K562 (cell line): ENCODE results near the gene OBSCN. TPM values are rescaled to one million over a fixed set of nuclear protein-coding genes. Genes with fewer than 3 reads are reported as not detected.

Experiments used
- ATAC-seq: fragments of 200-7000 bp; cut with Tn5 transposase; 3 replicates; pipeline ENCODE4 v1.9.1; 2020; ENCODE audit warnings: moderate library complexity
- BruUV-seq: library from RNA; stranded (reverse); fragments of 400-500 nt; replicated peaks from 2 replicates; lab custom pipeline; 2021; lab: Mats Ljungman, UMichigan
- CTCF ChIA-PET: fragments of 300-600 bp; formaldehyde crosslinking; extraction: SDS; loops from one replicate; lab custom pipeline; 2021; ENCODE audit warnings: low intra/inter-chr PET ratio; lab: Yijun Ruan, JAX
- POLR2A ChIA-PET: fragments of 300-600, 350-650 bp; sonication (Branson Sonifier 250); formaldehyde crosslinking; extraction: SDS; loops from one replicate; lab custom pipeline; 2021; ENCODE audit warnings: antibody characterized with exemption, inconsistent platforms; lab: Yijun Ruan, JAX
- DNase-seq, 4 experiments: peaks; one replicate each; pipeline versions ENCODE4 v3.0.0 to v3.0.0-alpha.2; 2011 to 2018; ENCODE audit warnings: low spot score in 3 of 4, mixed read lengths in 3 of 4; ENCODE audit errors: extremely low read depth in 1 of 4
- FAIRE-seq: peaks from 2 replicates; lab custom pipeline; 2011; peaks lifted over from hg19 to GRCh38; lab: Jason Lieb, UNC
- H2AFZ ChIP-seq: 2 replicates; pipeline ENCODE4 v1.6.0; 2011; ENCODE audit warnings: low read depth, low read length, control low read depth, inconsistent platforms
- H3K27ac ChIP-seq: fragments of 200-600 bp; 3 replicates; pipeline ENCODE4 v1.8.0; 2011; ENCODE audit warnings: low read depth, mild to moderate bottlenecking, control low read depth, inconsistent platforms, low read length, moderate library complexity, mixed read lengths; ENCODE audit errors: extremely low read depth
- H3K27me3 ChIP-seq, 2 experiments: fragments of 300-600 bp in 1 of 2; 2 replicates in 1 of 2; 3 replicates in 1 of 2; pipeline versions ENCODE4 v1.6.0 to v1.8.0; 2011; ENCODE audit warnings: inconsistent platforms in 2 of 2, low read length in 2 of 2, mild to moderate bottlenecking in 1 of 2, mixed read lengths in 1 of 2, moderate library complexity in 1 of 2; ENCODE audit not compliant: control insufficient read depth in 2 of 2, insufficient read depth in 2 of 2
- H3K36me3 ChIP-seq: fragments of 300-600 bp; 3 replicates; pipeline ENCODE4 v1.8.0; 2011; ENCODE audit warnings: mild to moderate bottlenecking, low read length, inconsistent platforms; ENCODE audit not compliant: control insufficient read depth, insufficient read depth
- H3K4me1 ChIP-seq, 2 experiments: fragments of 200-600 bp in 1 of 2; replicated peaks in 1 of 2; 2 replicates in 1 of 2; 3 replicates in 1 of 2; pipeline versions ENCODE4 v1.5.1 to v1.8.0; 2011; ENCODE audit warnings: inconsistent platforms in 2 of 2, low read length in 2 of 2, mild to moderate bottlenecking in 1 of 2, mixed read lengths in 1 of 2, moderate library complexity in 1 of 2; ENCODE audit not compliant: control insufficient read depth in 2 of 2, insufficient read depth in 2 of 2
- H3K4me2 ChIP-seq: 2 replicates; pipeline ENCODE4 v1.6.1; 2011; ENCODE audit warnings: low read length, control low read depth, inconsistent platforms, mixed read lengths; ENCODE audit not compliant: insufficient read depth
- H3K4me3 ChIP-seq: fragments of 200-600 bp; sonication (generic), shearing (Covaris generic); 2 replicates; pipeline ENCODE4 v1.5.1; 2016; ENCODE audit warnings: control low read depth, inconsistent platforms
- H3K79me2 ChIP-seq: fragments of 200-600 bp; 3 replicates; pipeline ENCODE4 v1.8.0; 2011; ENCODE audit warnings: low read length, inconsistent platforms; ENCODE audit not compliant: control insufficient read depth, insufficient read depth
- H3K9ac ChIP-seq, 2 experiments: 2 replicates each; pipeline versions ENCODE4 v1.6.0 to v1.6.1; 2011; ENCODE audit warnings: low read depth in 2 of 2, low read length in 2 of 2, control low read depth in 1 of 2, inconsistent platforms in 1 of 2, mild to moderate bottlenecking in 1 of 2, mixed read lengths in 1 of 2; ENCODE audit not compliant: insufficient read depth in 1 of 2
- H3K9me1 ChIP-seq: one replicate; pipeline ENCODE4 v1.6.0; 2011; ENCODE audit warnings: inconsistent platforms, mild to moderate bottlenecking, low read length, moderate library complexity; ENCODE audit not compliant: control insufficient read depth, insufficient read depth
- H3K9me3 ChIP-seq: replicated peaks from 2 replicates; pipeline ENCODE4 v1.5.1; 2011; ENCODE audit warnings: low read depth, low read length, inconsistent platforms; ENCODE audit not compliant: control insufficient read depth, insufficient read depth
- H4K20me1 ChIP-seq: replicated peaks from 2 replicates; pipeline ENCODE4 v1.6.1; 2011; ENCODE audit warnings: low read length, inconsistent platforms, mixed read lengths; ENCODE audit not compliant: control insufficient read depth, insufficient read depth
- KDM1A ChIP-seq, 2 experiments: fragments of 450-650 bp; IDR thresholded peaks; 2 replicates each; pipeline ENCODE4 v1.6.1; 2016; ENCODE audit warnings: mild to moderate bottlenecking in 2 of 2
- NFXL1 ChIP-seq: fragments of 450-650 bp; formaldehyde crosslinking; IDR thresholded peaks from 2 replicates; pipeline ENCODE4 v1.4.0; 2021; ENCODE audit warnings: mild to moderate bottlenecking
- SNIP1 ChIP-seq: fragments of 450-650 bp; IDR thresholded peaks from 2 replicates; pipeline ENCODE4 v1.7.1; 2017; ENCODE audit warnings: low read depth, mild to moderate bottlenecking
- ZNF121 ChIP-seq: sonication (generic); formaldehyde crosslinking; conservative IDR thresholded peaks from 2 replicates; pipeline ENCODE4 v1.8.0; 2022; ENCODE audit warnings: missing genetic modification reagents
- WGBS: fragments of 100-300 bp; shearing (Covaris generic); methylation state at CpG from one replicate; pipeline ENCODE4 v1.1.6; 2016; ENCODE audit warnings: low coverage, mixed read lengths; ENCODE audit not compliant: insufficient coverage; ENCODE audit errors: missing lambda C conversion rate; 5-methylcytosine and 5-hydroxymethylcytosine counted together
- in situ Hi-C: fragments of 300-500 bp; cut with MboI; formaldehyde crosslinking; loops from 4 replicates; pipeline ENCODE4 v1.15.0; 2018; ENCODE audit warnings: inconsistent platforms, mixed read lengths
- intact Hi-C: fragments of 100-400 bp; cut with micrococcal nuclease; formaldehyde crosslinking; loops from 2 replicates; pipeline ENCODE4 v1.14.2; 2022
- polyA plus RNA-seq, 8 experiments: library from polyadenylated mRNA; depleted of rRNA in 4 of 8; stranded (reverse) in 5 of 8; unstranded in 3 of 8; fragments of >200 nt; fragmentation: Nextera tagmentation in 2 of 8; fragmentation: Illumina TruSeq in 1 of 8; extraction: Ambion mirVana in 2 of 8; extraction: Trizol in 1 of 8; gene quantifications; 2 replicates each; pipeline versions ENCODE4 v1.2.1 to v1.2.3, GENCODE V29; 2011 to 2014; ENCODE audit warnings: inconsistent platforms in 1 of 8, missing spikeins in 1 of 8
- total RNA-seq, 7 experiments: library from RNA; depleted of rRNA in 6 of 7; stranded (reverse); fragments of >200 nt in 6 of 7; fragmentation: Illumina TruSeq in 2 of 7; extraction: Trizol in 2 of 7; gene quantifications; 2 replicates each; pipeline versions ENCODE4 v1.2.1 to v1.2.3, GENCODE V29; 2011 to 2021; ENCODE audit warnings: low replicate concordance in 1 of 7
- TF ChIP-seq, protein P1 (sequence below): sonication (generic); formaldehyde crosslinking; IDR thresholded peaks from 2 replicates; pipeline ENCODE4 v1.8.1; 2023; ENCODE audit warnings: mild to moderate bottlenecking, missing genetic modification reagents

OBSCN gene
- total and polyA plus RNA-seq, 9 of the 15 experiments (the other 6 are each of a cell fraction or from before 2014, with no cell fraction given), result 0.18 to 19.7 (median 3.6) TPM

DNA sequence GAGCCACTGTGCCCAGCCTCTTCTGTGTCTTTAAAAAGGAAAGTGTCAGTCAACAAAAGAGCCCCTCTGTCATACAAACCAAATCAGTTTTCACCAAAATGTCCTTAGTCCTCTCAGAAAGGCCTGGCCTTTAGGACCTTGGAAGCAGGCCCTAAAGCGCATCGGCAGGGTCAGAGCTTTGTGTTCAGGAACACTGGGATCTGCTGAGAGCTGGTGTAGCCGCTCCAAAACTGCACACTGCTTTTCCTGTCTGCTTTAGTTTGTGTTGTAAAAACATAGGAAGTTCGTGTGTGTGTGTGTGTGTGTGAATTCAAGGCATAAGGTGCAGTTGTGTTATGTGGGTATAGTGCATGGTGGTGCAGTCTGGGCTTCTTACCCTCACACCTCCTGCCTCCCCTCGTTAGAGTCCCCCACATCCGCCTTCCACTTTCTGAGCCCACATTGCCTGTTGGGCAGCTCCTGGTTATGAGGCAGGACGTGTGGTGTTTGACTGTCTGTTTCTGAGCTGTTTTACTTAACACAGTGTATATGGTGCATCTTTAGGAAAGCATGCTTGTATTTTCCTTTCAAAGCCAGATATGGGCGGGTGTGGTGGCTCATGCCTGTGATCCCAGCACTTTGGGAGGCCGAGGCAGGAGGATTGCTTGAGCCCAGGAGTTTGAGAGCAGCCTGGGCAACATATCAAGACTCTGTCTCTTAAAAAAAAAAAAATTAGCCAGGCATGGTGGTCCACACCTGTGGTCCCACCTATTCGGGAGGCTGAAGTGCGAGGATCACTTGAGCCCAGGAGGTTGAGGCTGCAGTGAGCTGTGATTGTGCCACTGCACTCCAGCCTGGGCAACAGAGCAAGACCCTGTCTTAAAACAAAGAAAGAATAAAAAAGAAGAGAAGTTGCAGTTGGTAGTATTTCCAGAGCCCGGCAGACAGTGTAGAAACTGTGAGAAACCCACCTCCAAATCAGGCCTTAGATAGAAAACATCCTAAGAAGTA, 29.8 kb upstream of the OBSCN start:
- ChIA-PET CTCF (no interaction called here), POLR2A (interaction anchor here (0.6 to 3.7 kb wide), 6 partner anchors 12 to 1270 kb away, joined by 3 to 32 read pairs (median 4); partner anchors contain the start of gene IBA57)
- 68% methylated on average over 12 of the region's 12 CpGs for WGBS
- Histone ChIP-seq H3K9ac (no peak overlapping the region), H3K9me3 (no peaks in the 10 kb centered on the region), H3K27me3 (no peaks in the 10 kb centered on the region), H3K4me1 (peaks cover 25 to 51% of the 10 kb centered on the region in 2 experiments; a peak in 4 of 5 replicates), H4K20me1 (peaks cover 9% of the 10 kb centered on the region), H3K4me2 (peak overlapping the region; percentile 62; the same call in 1 of the 2 replicates), H3K27ac (no peak overlapping the region), H3K9me1 (no peaks in the 10 kb centered on the region), H2AFZ (no peak overlapping the region), H3K79me2 (peaks cover 4% of the 10 kb centered on the region; the same call in 1 of the 3 replicates), H3K36me3 (peaks cover 10% of the 10 kb centered on the region; the same call in 2 of the 3 replicates), H3K4me3 (no peak overlapping the region)
- ATAC-seq, result no peak
- intact Hi-C loops, result no loop called here
- BruUV-seq, result no TSS peak
- TF ChIP-seq KDM1A (IDR thresholded peaks at IDR 0.05) (peak in 1 of 2 experiments; percentile 18; a peak in 1 of 4 replicates), ZNF121 (peak; percentile 92), NFXL1 (CRISPR knock-in tag) (no peak), SNIP1 (no peak)
- TF ChIP-seq, protein P1, sequence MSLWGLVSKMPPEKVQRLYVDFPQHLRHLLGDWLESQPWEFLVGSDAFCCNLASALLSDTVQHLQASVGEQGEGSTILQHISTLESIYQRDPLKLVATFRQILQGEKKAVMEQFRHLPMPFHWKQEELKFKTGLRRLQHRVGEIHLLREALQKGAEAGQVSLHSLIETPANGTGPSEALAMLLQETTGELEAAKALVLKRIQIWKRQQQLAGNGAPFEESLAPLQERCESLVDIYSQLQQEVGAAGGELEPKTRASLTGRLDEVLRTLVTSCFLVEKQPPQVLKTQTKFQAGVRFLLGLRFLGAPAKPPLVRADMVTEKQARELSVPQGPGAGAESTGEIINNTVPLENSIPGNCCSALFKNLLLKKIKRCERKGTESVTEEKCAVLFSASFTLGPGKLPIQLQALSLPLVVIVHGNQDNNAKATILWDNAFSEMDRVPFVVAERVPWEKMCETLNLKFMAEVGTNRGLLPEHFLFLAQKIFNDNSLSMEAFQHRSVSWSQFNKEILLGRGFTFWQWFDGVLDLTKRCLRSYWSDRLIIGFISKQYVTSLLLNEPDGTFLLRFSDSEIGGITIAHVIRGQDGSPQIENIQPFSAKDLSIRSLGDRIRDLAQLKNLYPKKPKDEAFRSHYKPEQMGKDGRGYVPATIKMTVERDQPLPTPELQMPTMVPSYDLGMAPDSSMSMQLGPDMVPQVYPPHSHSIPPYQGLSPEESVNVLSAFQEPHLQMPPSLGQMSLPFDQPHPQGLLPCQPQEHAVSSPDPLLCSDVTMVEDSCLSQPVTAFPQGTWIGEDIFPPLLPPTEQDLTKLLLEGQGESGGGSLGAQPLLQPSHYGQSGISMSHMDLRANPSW (CRISPR knock-in tag), result no peak
- FAIRE-seq, result peak; percentile 11
- DNase-seq, result no peak
- in situ Hi-C loops, result no loop called here
